ENCODE measurements around the gene ZNF217.

The ZNF217 gene

DNA sequence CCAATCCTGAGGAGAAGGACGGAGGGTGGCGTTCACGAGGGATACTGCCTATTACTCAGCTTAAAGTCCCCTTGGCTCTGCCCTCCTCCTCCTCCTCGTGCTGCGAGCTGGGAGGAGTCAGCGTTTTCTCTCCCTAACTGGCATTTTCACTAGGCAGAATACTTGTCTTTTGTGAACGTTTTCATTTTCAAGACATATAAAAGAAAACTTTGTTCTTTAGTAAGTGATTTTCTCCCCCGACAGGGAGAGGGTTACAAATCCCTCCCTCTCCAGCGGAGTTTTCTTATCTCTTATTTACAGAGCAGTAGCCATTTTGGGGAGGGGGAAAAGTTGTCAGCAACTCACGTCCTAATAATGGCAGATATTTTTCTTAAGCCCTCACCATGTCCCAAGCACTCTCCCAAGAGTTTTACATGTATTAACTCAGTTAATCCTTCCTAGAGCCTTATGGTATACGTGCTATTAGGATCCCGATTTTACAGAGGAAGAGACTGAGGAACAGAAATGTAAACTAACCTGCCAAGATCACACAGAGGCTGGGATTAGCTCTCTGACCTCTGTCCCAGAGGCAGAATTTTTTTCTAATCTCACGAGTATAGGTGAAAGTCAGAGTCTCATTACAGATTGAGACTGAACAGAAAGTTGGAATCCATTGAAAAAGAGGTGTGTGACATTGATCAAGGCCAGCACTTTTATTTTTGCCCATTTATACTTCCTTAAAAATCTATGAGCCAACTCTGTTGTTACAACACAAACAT lies 30.0 kb upstream of the ZNF217 start:
- H3K9ac ChIP-seq (ENCODE audit: low read length) = peak overlapping the region; percentile 47
- peak overlapping the region; percentile 54 for H3K4me2 ChIP-seq (ENCODE audit: low read depth, low read length, poor library complexity, severe bottlenecking)
- no peaks in the 10 kb centered on the region for H3K36me3 ChIP-seq (ENCODE audit: low read length)
- no peaks in the 10 kb centered on the region for H3K79me2 ChIP-seq (ENCODE audit: insufficient read depth, low read length)
- H3K4me3 ChIP-seq (ENCODE audit: insufficient read depth, low read length, poor library complexity, severe bottlenecking) = peak overlapping the region; percentile 26
- no peaks in the 10 kb centered on the region for H3K27me3 ChIP-seq (ENCODE audit: low read length)
- peaks cover 52% of the 10 kb centered on the region for H3F3A ChIP-seq (ENCODE audit: insufficient read depth)
- peak overlapping the region; percentile 79 for H3K27ac ChIP-seq (ENCODE audit: low read depth, low read length)
- TF ChIP-seq EZH2phosphoT487 (conservative IDR thresholded peaks at IDR 0.05; ENCODE audit: low read length) = no peak
- TF ChIP-seq, protein P1, sequence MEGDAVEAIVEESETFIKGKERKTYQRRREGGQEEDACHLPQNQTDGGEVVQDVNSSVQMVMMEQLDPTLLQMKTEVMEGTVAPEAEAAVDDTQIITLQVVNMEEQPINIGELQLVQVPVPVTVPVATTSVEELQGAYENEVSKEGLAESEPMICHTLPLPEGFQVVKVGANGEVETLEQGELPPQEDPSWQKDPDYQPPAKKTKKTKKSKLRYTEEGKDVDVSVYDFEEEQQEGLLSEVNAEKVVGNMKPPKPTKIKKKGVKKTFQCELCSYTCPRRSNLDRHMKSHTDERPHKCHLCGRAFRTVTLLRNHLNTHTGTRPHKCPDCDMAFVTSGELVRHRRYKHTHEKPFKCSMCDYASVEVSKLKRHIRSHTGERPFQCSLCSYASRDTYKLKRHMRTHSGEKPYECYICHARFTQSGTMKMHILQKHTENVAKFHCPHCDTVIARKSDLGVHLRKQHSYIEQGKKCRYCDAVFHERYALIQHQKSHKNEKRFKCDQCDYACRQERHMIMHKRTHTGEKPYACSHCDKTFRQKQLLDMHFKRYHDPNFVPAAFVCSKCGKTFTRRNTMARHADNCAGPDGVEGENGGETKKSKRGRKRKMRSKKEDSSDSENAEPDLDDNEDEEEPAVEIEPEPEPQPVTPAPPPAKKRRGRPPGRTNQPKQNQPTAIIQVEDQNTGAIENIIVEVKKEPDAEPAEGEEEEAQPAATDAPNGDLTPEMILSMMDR (IDR thresholded peaks at IDR 0.05; ENCODE audit: insufficient read depth, low read length, poor library complexity, severe bottlenecking) = no peak
- H2AFZ ChIP-seq (ENCODE audit: low read depth, low read length, severe bottlenecking) = peak overlapping the region; percentile 59
- no peaks in the 10 kb centered on the region for H4K20me1 ChIP-seq (ENCODE audit: low read depth, low read length)
- H3K9me3 ChIP-seq (ENCODE audit: insufficient read depth, low read length) = no peaks in the 10 kb centered on the region
- no peaks in the 10 kb centered on the region for H3K9me2 ChIP-seq (replicated peaks; ENCODE audit: insufficient read depth, low read length)

DNA sequence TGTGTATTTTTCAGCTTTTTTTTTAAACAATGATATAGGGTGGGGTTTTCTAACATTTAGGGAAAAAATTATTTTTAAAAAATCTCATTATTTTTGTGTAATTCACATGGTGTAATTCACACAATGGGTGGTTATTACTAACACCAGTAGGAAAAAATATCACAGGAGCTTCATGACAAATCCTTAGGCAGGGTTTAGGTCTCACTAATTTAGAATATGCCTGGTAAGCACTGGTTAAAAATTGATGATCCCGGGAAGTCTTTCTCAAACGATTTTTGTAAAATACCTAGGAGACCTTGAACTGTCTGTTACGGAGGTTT lies 29.5 kb upstream of the ZNF217 start:
- peak overlapping the region; percentile 47 for H3K9ac ChIP-seq (ENCODE audit: low read length)
- H3K4me2 ChIP-seq (ENCODE audit: low read depth, low read length, poor library complexity, severe bottlenecking) = peak overlapping the region; percentile 54
- no peak for TF ChIP-seq EZH2phosphoT487 (conservative IDR thresholded peaks at IDR 0.05; ENCODE audit: low read length)
- TF ChIP-seq, protein P1 (IDR thresholded peaks at IDR 0.05; ENCODE audit: insufficient read depth, low read length, poor library complexity, severe bottlenecking) = no peak
- H3K27me3 ChIP-seq (ENCODE audit: low read length) = no peaks in the 10 kb centered on the region
- peak overlapping the region; percentile 59 for H2AFZ ChIP-seq (ENCODE audit: low read depth, low read length, severe bottlenecking)
- H4K20me1 ChIP-seq (ENCODE audit: low read depth, low read length) = no peaks in the 10 kb centered on the region
- H3K36me3 ChIP-seq (ENCODE audit: low read length) = no peaks in the 10 kb centered on the region
- no peaks in the 10 kb centered on the region for H3K79me2 ChIP-seq (ENCODE audit: insufficient read depth, low read length)
- peak overlapping the region; percentile 26 for H3K4me3 ChIP-seq (ENCODE audit: insufficient read depth, low read length, poor library complexity, severe bottlenecking)
- no peaks in the 10 kb centered on the region for H3K9me2 ChIP-seq (replicated peaks; ENCODE audit: insufficient read depth, low read length)
- H3F3A ChIP-seq (ENCODE audit: insufficient read depth) = peaks cover 50% of the 10 kb centered on the region
- peak overlapping the region; percentile 79 for H3K27ac ChIP-seq (ENCODE audit: low read depth, low read length)
- H3K9me3 ChIP-seq (ENCODE audit: insufficient read depth, low read length) = no peaks in the 10 kb centered on the region

DNA sequence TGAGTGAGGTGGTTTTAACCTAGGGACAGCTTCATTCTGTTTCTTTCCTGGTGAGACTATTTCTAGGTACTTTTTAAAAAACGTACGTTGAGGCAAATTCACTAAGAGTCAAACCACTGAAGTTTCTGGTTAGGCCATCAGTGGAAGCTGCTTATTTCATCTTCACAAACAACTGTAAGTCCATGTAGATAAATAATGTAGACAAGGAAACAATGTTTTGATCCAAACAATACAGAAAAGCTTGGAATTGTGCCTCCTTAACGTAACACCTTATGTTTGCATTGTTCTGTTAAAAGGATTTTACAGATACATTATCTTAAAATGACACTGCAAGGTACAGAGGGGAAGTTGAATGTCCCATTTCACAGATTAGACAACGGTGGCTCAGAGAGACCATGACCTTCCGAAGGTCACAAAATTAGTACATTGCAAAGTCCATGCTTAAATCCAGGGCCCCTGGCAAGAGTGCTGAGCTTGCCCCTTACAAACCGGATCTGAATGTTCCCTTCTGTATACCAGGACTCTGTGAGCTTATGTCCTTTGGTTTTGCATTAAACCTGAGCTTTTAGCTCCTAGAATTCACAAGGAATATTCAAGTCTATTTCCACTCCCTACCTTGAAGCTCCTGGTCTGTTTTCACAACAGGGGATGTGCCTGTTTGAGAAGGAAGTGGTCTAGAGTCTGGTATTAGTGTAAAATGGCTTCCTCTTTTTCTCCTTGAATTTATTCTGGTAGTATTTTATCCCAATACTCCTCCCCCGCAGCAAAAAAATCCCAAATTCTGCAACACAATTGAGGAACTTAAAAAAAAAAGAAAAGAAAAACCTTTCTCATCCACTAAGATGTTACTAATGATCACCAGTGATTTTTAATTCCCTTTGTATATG lies 28.9 kb upstream of the ZNF217 start:
- Histone ChIP-seq H3K79me2 (ENCODE audit: insufficient read depth, low read length) (no peaks in the 10 kb centered on the region), H3K9me2 (replicated peaks; ENCODE audit: insufficient read depth, low read length) (no peaks in the 10 kb centered on the region), H3K9me3 (ENCODE audit: insufficient read depth, low read length) (no peaks in the 10 kb centered on the region), H3K4me2 (ENCODE audit: low read depth, low read length, poor library complexity, severe bottlenecking) (peak overlapping the region; percentile 54), H3K9ac (ENCODE audit: low read length) (peak overlapping the region; percentile 47), H3F3A (ENCODE audit: insufficient read depth) (peaks cover 44% of the 10 kb centered on the region), H3K27me3 (ENCODE audit: low read length) (no peaks in the 10 kb centered on the region), H4K20me1 (ENCODE audit: low read depth, low read length) (no peaks in the 10 kb centered on the region), H3K27ac (ENCODE audit: low read depth, low read length) (peak overlapping the region; percentile 79), H2AFZ (ENCODE audit: low read depth, low read length, severe bottlenecking) (peak overlapping the region; percentile 59), H3K4me3 (ENCODE audit: insufficient read depth, low read length, poor library complexity, severe bottlenecking) (peak overlapping the region; percentile 26), H3K36me3 (ENCODE audit: low read length) (no peaks in the 10 kb centered on the region)
- TF ChIP-seq, protein P1 (IDR thresholded peaks at IDR 0.05; ENCODE audit: insufficient read depth, low read length, poor library complexity, severe bottlenecking) = no peak
- no peak for TF ChIP-seq EZH2phosphoT487 (conservative IDR thresholded peaks at IDR 0.05; ENCODE audit: low read length)
